Nephron progenitor cell (in vitro differentiated cells): ENCODE results near the gene CACNA1G.

Experiments
- DNase-seq: peaks from one replicate; pipeline ENCODE4 v3.0.0; 2021
- H3K27ac Mint-ChIP-seq: 2 replicates; pipeline ENCODE4 v1.8.0; 2021; ENCODE audit warnings: mild to moderate bottlenecking, moderate library complexity, mixed read lengths
- H3K27me3 Mint-ChIP-seq: 2 replicates; pipeline ENCODE4 v1.8.0; 2021; ENCODE audit warnings: mild to moderate bottlenecking, low read depth, mixed read lengths; ENCODE audit not compliant: poor library complexity
- H3K36me3 Mint-ChIP-seq: 2 replicates; pipeline ENCODE4 v1.8.0; 2021; ENCODE audit warnings: low read depth, mixed read lengths
- H3K4me1 Mint-ChIP-seq: 2 replicates; pipeline ENCODE4 v1.8.0; 2021; ENCODE audit warnings: mixed read lengths
- H3K4me3 Mint-ChIP-seq: 2 replicates; pipeline ENCODE4 v1.8.0; 2021; ENCODE audit warnings: mild to moderate bottlenecking, moderate library complexity, mixed read lengths
- H3K9me3 Mint-ChIP-seq: 2 replicates; pipeline ENCODE4 v1.8.0; 2021; ENCODE audit warnings: mild to moderate bottlenecking, moderate library complexity, mixed read lengths
- CTCF ChIP-seq: fragments of 200-600 bp; sonication (generic); IDR thresholded peaks from 2 replicates; pipeline ENCODE4 v1.5.0; 2021; ENCODE audit warnings: antibody characterized with exemption

Gene CACNA1G

DNA sequence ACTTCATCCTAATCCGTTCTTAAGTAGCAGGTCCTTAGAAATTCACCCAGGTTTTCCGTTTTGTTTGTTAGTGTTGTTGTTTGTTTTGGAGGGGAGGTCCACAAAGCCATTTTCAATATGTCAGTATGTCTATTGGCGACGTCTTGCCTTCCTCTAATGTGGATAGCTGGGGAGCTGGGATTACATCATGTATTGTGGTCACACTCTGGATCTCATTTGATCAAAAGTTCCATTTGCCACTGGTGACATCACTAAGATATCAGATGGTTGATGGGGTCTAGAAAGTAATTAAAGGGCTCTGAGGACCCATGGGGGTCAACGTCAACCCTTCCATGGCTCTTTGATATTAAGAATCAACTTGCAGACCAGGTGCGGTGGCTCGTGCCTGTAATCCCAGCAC lies 30.7 kb upstream of the CACNA1G start:
- DNase-seq = no peak
- no peak overlapping the region for H3K4me3 Mint-ChIP-seq
- no peaks in the 10 kb centered on the region for H3K36me3 Mint-ChIP-seq
- no peak for TF ChIP-seq CTCF
- peaks cover 56% of the 10 kb centered on the region for H3K27me3 Mint-ChIP-seq
- H3K9me3 Mint-ChIP-seq = no peaks in the 10 kb centered on the region
- peaks cover 43% of the 10 kb centered on the region for H3K4me1 Mint-ChIP-seq
- H3K27ac Mint-ChIP-seq = no peak overlapping the region

DNA sequence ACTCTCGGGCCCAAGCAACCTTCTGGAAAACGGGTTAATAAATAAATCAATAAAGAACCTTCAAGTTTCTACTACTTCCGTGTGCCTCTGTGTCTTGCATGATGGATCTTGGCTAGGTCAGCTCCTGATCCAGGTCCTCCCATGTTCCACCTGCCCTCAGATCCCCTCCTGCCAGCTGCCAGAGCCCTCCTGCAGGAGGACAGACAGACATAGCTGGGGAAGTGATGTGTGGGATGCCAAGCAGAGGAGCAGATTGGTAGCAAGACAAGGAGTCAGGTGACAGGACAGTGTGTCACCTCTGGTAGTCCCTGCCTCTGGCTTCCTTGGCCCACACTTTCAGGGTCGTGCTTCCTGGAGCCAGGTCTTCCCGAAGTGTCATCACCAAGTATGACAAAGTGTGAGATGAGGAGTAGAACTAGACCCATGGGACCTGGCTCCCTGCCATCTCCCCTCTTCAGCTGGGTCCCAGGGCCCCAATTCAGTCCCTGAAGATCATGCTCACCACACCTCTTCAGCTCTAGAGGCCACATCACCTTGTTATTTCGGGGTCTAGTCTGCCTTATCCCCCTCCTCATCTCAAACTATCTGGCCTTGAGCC lies 29.0 kb upstream of the CACNA1G start:
- H3K27ac Mint-ChIP-seq = no peak overlapping the region
- H3K4me1 Mint-ChIP-seq = peaks cover 54% of the 10 kb centered on the region
- peak overlapping the region; percentile 74 for H3K4me3 Mint-ChIP-seq

DNA sequence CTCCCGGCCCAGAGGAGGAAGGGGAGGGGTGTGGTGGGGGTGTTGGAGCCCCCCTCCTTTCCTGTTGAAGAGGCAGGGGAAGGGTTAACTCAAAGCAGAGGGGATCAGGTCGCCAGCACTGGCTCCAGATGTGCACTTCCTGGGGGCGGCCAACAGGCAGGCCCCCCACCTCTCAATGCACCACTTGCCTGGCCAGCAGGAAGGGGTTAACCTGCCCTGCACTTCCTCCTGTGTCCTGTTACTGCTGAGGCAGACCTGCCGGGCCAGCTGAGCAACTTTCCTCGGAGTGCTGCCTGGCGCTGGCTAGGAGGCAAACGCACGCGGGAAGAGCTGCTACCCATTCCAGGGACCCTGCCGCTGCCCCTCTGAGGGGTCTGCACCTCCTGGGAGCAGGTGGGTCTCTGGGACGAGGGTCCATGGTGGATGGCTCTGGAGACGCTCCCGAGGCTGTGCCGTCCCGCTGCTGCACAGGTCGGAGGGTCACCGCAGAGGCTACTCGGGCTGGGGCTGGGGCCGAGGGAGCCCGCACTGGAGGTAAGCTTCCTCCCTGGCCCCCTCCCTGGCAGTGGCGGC lies 28.0 kb upstream of the CACNA1G start, which contains the start of gene EPN3:
TSS of gene EPN3 (plus strand) at position 284 of the 573 bp plus-strand sequence. CDS start 3,822 bp downstream, outside the sequence.
- H3K4me3 Mint-ChIP-seq = peak within 1 kb of the TSS; percentile 74

More for the DNA sequence above, 29.0 kb upstream of the CACNA1G start:
- H3K27me3 Mint-ChIP-seq = peaks cover 70% of the 10 kb centered on the region
- no peak for TF ChIP-seq CTCF
- H3K36me3 Mint-ChIP-seq = no peaks in the 10 kb centered on the region
- no peak for DNase-seq
- no peaks in the 10 kb centered on the region for H3K9me3 Mint-ChIP-seq

DNA sequence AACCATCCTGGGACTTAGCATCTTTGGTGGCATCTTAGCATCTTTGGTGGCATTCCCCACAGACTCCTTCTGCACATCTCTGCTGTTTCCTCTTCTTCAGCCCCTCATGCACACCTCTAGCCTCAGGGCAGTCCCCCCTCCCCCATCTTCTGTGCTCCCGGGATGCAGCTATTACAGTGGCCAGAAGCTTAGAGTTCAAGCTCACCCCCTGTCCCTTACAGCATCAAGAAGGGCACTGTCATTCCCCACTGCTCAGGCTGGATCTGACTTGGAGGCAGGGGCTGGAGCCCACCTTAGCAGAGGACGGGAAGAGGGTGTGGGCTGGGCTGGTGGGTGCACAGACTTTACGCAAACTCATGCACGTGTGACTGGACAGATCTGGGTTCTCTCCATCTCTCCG lies 27.3 kb upstream of the CACNA1G start:
- H3K27ac Mint-ChIP-seq = no peak overlapping the region
- TF ChIP-seq CTCF = no peak
- no peaks in the 10 kb centered on the region for H3K9me3 Mint-ChIP-seq
- H3K4me3 Mint-ChIP-seq = peak overlapping the region; percentile 74
- no peak for DNase-seq
- no peaks in the 10 kb centered on the region for H3K36me3 Mint-ChIP-seq
- peaks cover 70% of the 10 kb centered on the region for H3K27me3 Mint-ChIP-seq
- peaks cover 52% of the 10 kb centered on the region for H3K4me1 Mint-ChIP-seq

More for the DNA sequence above, 28.0 kb upstream of the CACNA1G start, which contains the start of gene EPN3:
- Mint-ChIP-seq H3K36me3 (no peaks in the 10 kb centered on the region), H3K27ac (no peak within 1 kb of the TSS), H3K27me3 (peaks cover 70% of the 10 kb centered on the region), H3K4me1 (peaks cover 51% of the 10 kb centered on the region), H3K9me3 (no peaks in the 10 kb centered on the region)
- no peak for DNase-seq
- no peak for TF ChIP-seq CTCF

- no peaks in the 10 kb centered on the region for H3K36me3 Mint-ChIP-seq
- no peak overlapping the region for H3K27ac Mint-ChIP-seq
- H3K9me3 Mint-ChIP-seq = no peaks in the 10 kb centered on the region
- peaks cover 57% of the 10 kb centered on the region for H3K4me1 Mint-ChIP-seq
- no peak for DNase-seq
- TF ChIP-seq CTCF = no peak
- H3K4me3 Mint-ChIP-seq = peak overlapping the region; percentile 74
- H3K27me3 Mint-ChIP-seq = peaks cover 70% of the 10 kb centered on the region
Measured at GRCh38 chr17:50533720-50534148, 26.8 kb upstream of the CACNA1G start.
